H1 (cell line): ENCODE results near the gene PCDH20. TPM values are rescaled to one million over a fixed set of nuclear protein-coding genes. Genes with fewer than 3 reads are reported as not detected.

Experiments used
- CTCF ChIA-PET: fragments of 300-600 bp; sonication (Branson Sonifier 250); formaldehyde crosslinking; loops from one replicate; lab custom pipeline; 2021; ENCODE audit not compliant: partially characterized antibody; lab: Charles Lee
- POLR2A ChIA-PET: fragments of 300-600 bp; sonication (Branson Sonifier 250); formaldehyde crosslinking; loops from one replicate; lab custom pipeline; 2021; ENCODE audit warnings: inconsistent platforms; ENCODE audit not compliant: partially characterized antibody; lab: Charles Lee
- DNase-seq, 2 experiments: peaks; one replicate each; pipeline versions ENCODE4 v3.0.0 to v3.0.0-alpha.2; 2010 to 2022; ENCODE audit warnings: low spot score in 2 of 2, low read depth in 1 of 2, mixed read lengths in 1 of 2
- FAIRE-seq: peaks from 2 replicates; lab custom pipeline; 2011; peaks lifted over from hg19 to GRCh38; lab: Jason Lieb, UNC
- H2AFZ ChIP-seq: 2 replicates; pipeline ENCODE4 v1.8.1; 2012; ENCODE audit warnings: low read length, inconsistent platforms
- H2AK5ac ChIP-seq: 2 replicates; pipeline ENCODE4 v1.6.1; 2013; ENCODE audit warnings: low read depth, low read length
- H2BK120ac ChIP-seq: replicated peaks from 2 replicates; pipeline ENCODE3; 2013; ENCODE audit warnings: low read depth, low read length, inconsistent platforms
- H2BK12ac ChIP-seq: 2 replicates; pipeline ENCODE4 v1.6.1; 2013; ENCODE audit warnings: low read depth, low read length
- H2BK15ac ChIP-seq: 2 replicates; pipeline ENCODE4 v1.6.1; 2013; ENCODE audit warnings: low read length
- H2BK20ac ChIP-seq: 2 replicates; pipeline ENCODE4 v1.6.1; 2013; ENCODE audit warnings: low read length
- H2BK5ac ChIP-seq: 2 replicates; pipeline ENCODE4 v1.6.1; 2013; ENCODE audit warnings: low read depth, low read length
- H3K14ac ChIP-seq: 2 replicates; pipeline ENCODE4 v1.6.1; 2013; ENCODE audit warnings: inconsistent platforms; ENCODE audit not compliant: insufficient read length
- H3K18ac ChIP-seq: 2 replicates; pipeline ENCODE4 v1.6.1; 2013; ENCODE audit warnings: low read length; ENCODE audit errors: extremely low read depth
- H3K23ac ChIP-seq: 2 replicates; pipeline ENCODE4 v1.6.1; 2013; ENCODE audit warnings: inconsistent platforms; ENCODE audit not compliant: insufficient read length
- H3K23me2 ChIP-seq: 2 replicates; pipeline ENCODE4 v1.6.1; 2013; ENCODE audit warnings: low read depth, low read length
- H3K27ac ChIP-seq: 2 replicates; pipeline ENCODE4 v1.6.1; 2011; ENCODE audit warnings: low read depth, low read length, inconsistent platforms
- H3K27me3 ChIP-seq, 4 experiments: replicated peaks in 1 of 4; 1 replicate in 1 of 4; 2 replicates in 3 of 4; pipeline versions ENCODE4 v1.6.1 to v1.8.1; 2011 to 2013; ENCODE audit warnings: low read length in 3 of 4, mild to moderate bottlenecking in 3 of 4, inconsistent platforms in 2 of 4, mixed read lengths in 2 of 4, moderate library complexity in 1 of 4; ENCODE audit not compliant: control insufficient read depth in 3 of 4, insufficient read depth in 3 of 4; ENCODE audit errors: extremely low read depth in 1 of 4
- H3K36me3 ChIP-seq, 4 experiments: 2 replicates each; pipeline versions ENCODE4 v1.6.1 to v1.8.1; 2011 to 2013; ENCODE audit warnings: mild to moderate bottlenecking in 4 of 4, low read length in 3 of 4, moderate library complexity in 2 of 4, control low read depth in 1 of 4, inconsistent platforms in 1 of 4; ENCODE audit not compliant: insufficient read depth in 4 of 4, control insufficient read depth in 2 of 4
- H3K4ac ChIP-seq: replicated peaks from 2 replicates; pipeline ENCODE3; 2013; ENCODE audit warnings: low read length, low read depth, mixed read lengths, inconsistent platforms; ENCODE audit not compliant: insufficient read length
- H3K4me1 ChIP-seq, 4 experiments: replicated peaks in 1 of 4; 1 replicate in 1 of 4; 2 replicates in 3 of 4; pipeline versions ENCODE4 v1.6.1 to v1.8.1; 2011 to 2013; ENCODE audit warnings: low read length in 3 of 4, inconsistent platforms in 2 of 4, mixed read lengths in 1 of 4; ENCODE audit not compliant: insufficient read depth in 4 of 4, control insufficient read depth in 3 of 4
- H3K4me2 ChIP-seq, 2 experiments: 2 replicates each; pipeline versions ENCODE4 v1.6.1 to v1.8.1; 2011 to 2013; ENCODE audit warnings: low read depth in 2 of 2, low read length in 2 of 2, control low read depth in 1 of 2, inconsistent platforms in 1 of 2, mild to moderate bottlenecking in 1 of 2; ENCODE audit not compliant: insufficient read depth in 1 of 2
- H3K4me3 ChIP-seq, 4 experiments: fragments of 200-600, 300-600 bp in 1 of 4; sonication (generic), shearing (Covaris generic), sonication (Bioruptor Twin) in 1 of 4; 2 replicates each; pipeline versions ENCODE4 v1.5.1 to v1.8.1; 2011 to 2016; ENCODE audit warnings: low read length in 4 of 4, low read depth in 3 of 4, control low read depth in 2 of 4, inconsistent platforms in 2 of 4, mild to moderate bottlenecking in 2 of 4, mixed read lengths in 1 of 4, moderate library complexity in 1 of 4; ENCODE audit not compliant: insufficient read depth in 2 of 4; ENCODE audit errors: extremely low read depth in 1 of 4
- H3K56ac ChIP-seq: replicated peaks from 2 replicates; pipeline ENCODE3; 2013; ENCODE audit warnings: low read depth, mild to moderate bottlenecking, mixed read lengths, low read length, inconsistent platforms; ENCODE audit not compliant: insufficient read length
- H3K79me1 ChIP-seq: 2 replicates; pipeline ENCODE4 v1.6.1; 2013; ENCODE audit warnings: low read depth, low read length, control low read depth
- H3K79me2 ChIP-seq, 2 experiments: 2 replicates each; pipeline versions ENCODE4 v1.6.1 to v1.8.1; 2012 to 2013; ENCODE audit warnings: low read length in 2 of 2, mild to moderate bottlenecking in 2 of 2, inconsistent platforms in 1 of 2; ENCODE audit not compliant: insufficient read depth in 2 of 2, control insufficient read depth in 1 of 2
- H3K9ac ChIP-seq, 4 experiments: replicated peaks in 1 of 4; 1 replicate in 1 of 4; 2 replicates in 3 of 4; pipeline versions ENCODE4 v1.6.1 to v1.8.1; 2011 to 2013; ENCODE audit warnings: low read depth in 3 of 4, low read length in 3 of 4, control low read depth in 2 of 4, mild to moderate bottlenecking in 2 of 4, moderate library complexity in 2 of 4, inconsistent platforms in 1 of 4; ENCODE audit errors: extremely low read depth in 1 of 4
- H3K9me3 ChIP-seq, 2 experiments: 2 replicates each; pipeline versions ENCODE4 v1.6.1 to v1.8.1; 2012 to 2013; ENCODE audit warnings: mild to moderate bottlenecking in 2 of 2, moderate library complexity in 2 of 2, control low read depth in 1 of 2, inconsistent platforms in 1 of 2, low read depth in 1 of 2, low read length in 1 of 2, mixed read lengths in 1 of 2; ENCODE audit not compliant: insufficient read depth in 2 of 2
- H4K20me1 ChIP-seq, 2 experiments: replicated peaks in 1 of 2; 2 replicates each; pipeline versions ENCODE3 to v1.8.1; 2011 to 2013; ENCODE audit warnings: inconsistent platforms in 2 of 2, low read length in 2 of 2, mild to moderate bottlenecking in 1 of 2; ENCODE audit not compliant: insufficient read depth in 2 of 2, control insufficient read depth in 1 of 2
- H4K5ac ChIP-seq: 2 replicates; pipeline ENCODE4 v1.6.1; 2013; ENCODE audit warnings: low read length, low read depth, mixed read lengths, inconsistent platforms; ENCODE audit not compliant: insufficient read length
- H4K8ac ChIP-seq: 2 replicates; pipeline ENCODE4 v1.8.0; 2013; ENCODE audit warnings: mild to moderate bottlenecking, moderate library complexity, low read length, inconsistent platforms; ENCODE audit not compliant: insufficient read depth; ENCODE audit errors: extremely low read depth
- H4K91ac ChIP-seq: replicated peaks from 2 replicates; pipeline ENCODE3; 2013; ENCODE audit warnings: low read length, mixed read lengths, inconsistent platforms; ENCODE audit not compliant: insufficient read length
- BRCA1 ChIP-seq: IDR thresholded peaks from 2 replicates; pipeline ENCODE4 v1.6.1; 2012; ENCODE audit warnings: low read depth, low read length, improper control_type of control experiment
- CBX8 ChIP-seq: fragments of 300-800, 300-1000 bp; sonication (generic); IDR thresholded peaks from 2 replicates; pipeline ENCODE4 v1.7.1; 2016; ENCODE audit warnings: low read depth, low read length, borderline replicate concordance
- CHD2 ChIP-seq: IDR thresholded peaks from 2 replicates; pipeline ENCODE4 v1.6.1; 2012; ENCODE audit warnings: low read length, improper control_type of control experiment
- E2F6 ChIP-seq: IDR thresholded peaks from 2 replicates; pipeline ENCODE4 v1.6.1; 2012; ENCODE audit warnings: inconsistent platforms
- HDAC2 ChIP-seq, 2 experiments: fragments of 300-600 bp in 1 of 2; sonication (generic) in 1 of 2; IDR thresholded peaks; 2 replicates each; pipeline ENCODE4 v1.6.1; 2011 to 2012; ENCODE audit warnings: low read depth in 2 of 2, low read length in 2 of 2, mild to moderate bottlenecking in 2 of 2, moderate library complexity in 2 of 2, borderline replicate concordance in 1 of 2, inconsistent platforms in 1 of 2
- NANOG ChIP-seq: IDR thresholded peaks from 2 replicates; pipeline ENCODE4 v1.6.1; 2011; ENCODE audit warnings: low read length, low read depth, mild to moderate bottlenecking, inconsistent platforms; ENCODE audit not compliant: insufficient read depth, poor library complexity, severe bottlenecking
- RFX5 ChIP-seq: IDR thresholded peaks from 2 replicates; pipeline ENCODE4 v1.6.1; 2011; ENCODE audit warnings: low read depth, low read length, improper control_type of control experiment, borderline replicate concordance
- SAP30 ChIP-seq: fragments of 300-600 bp; sonication (generic); IDR thresholded peaks from 2 replicates; pipeline ENCODE4 v1.7.1; 2012; ENCODE audit warnings: low read length, moderate library complexity, mild to moderate bottlenecking, inconsistent platforms; ENCODE audit not compliant: insufficient read depth, insufficient replicate concordance
- SIRT6 ChIP-seq: IDR thresholded peaks from one replicate; pipeline ENCODE4 v1.7.1; 2012; ENCODE audit warnings: low read length, inconsistent platforms
- SIX5 ChIP-seq: IDR thresholded peaks from 2 replicates; pipeline ENCODE4 v1.6.1; 2011; ENCODE audit warnings: mild to moderate bottlenecking, low read depth, low read length
- SP1 ChIP-seq: IDR thresholded peaks from 2 replicates; pipeline ENCODE4 v1.6.1; 2011; ENCODE audit warnings: low read depth, low read length
- TAF7 ChIP-seq: optimal IDR thresholded peaks from 2 replicates; pipeline ENCODE3; 2011; ENCODE audit warnings: low read depth, mild to moderate bottlenecking, inconsistent platforms, low read length, moderate library complexity, borderline replicate concordance
- TBP ChIP-seq: IDR thresholded peaks from 2 replicates; pipeline ENCODE4 v1.6.1; 2011; ENCODE audit warnings: low read depth, low read length, improper control_type of control experiment
- YY1 ChIP-seq: IDR thresholded peaks from 2 replicates; pipeline ENCODE4 v1.6.1; 2011; ENCODE audit warnings: low read depth, mild to moderate bottlenecking, low read length
- WGBS, 2 experiments: shearing (Covaris generic) in 1 of 2; methylation state at CpG; one replicate each; pipeline versions ENCODE4 v1.1.6 to v1.1.7; 2013 to 2015; ENCODE audit warnings: low lambda C conversion rate in 2 of 2, mixed read lengths in 2 of 2, inconsistent platforms in 1 of 2, low coverage in 1 of 2, missing lambda C conversion rate in 1 of 2; ENCODE audit not compliant: insufficient replicate concordance in 2 of 2, insufficient coverage in 1 of 2, insufficient read length in 1 of 2; ENCODE audit errors: extremely low coverage in 1 of 2, missing lambda C conversion rate in 1 of 2; 5-methylcytosine and 5-hydroxymethylcytosine counted together
- polyA plus RNA-seq, 7 experiments: library from polyadenylated mRNA; depleted of rRNA in 3 of 7; stranded (reverse) in 5 of 7; unstranded in 2 of 7; fragments of >200 nt in 5 of 7; fragments of 200-250 nt in 2 of 7; gene quantifications; 1 replicate in 5 of 7; 2 replicates in 1 of 7; 4 replicates in 1 of 7; pipeline versions ENCODE4 v1.2.1 to v1.2.3, GENCODE V29; 2011 to 2013; ENCODE audit warnings: missing spikeins in 2 of 7, mixed read lengths in 2 of 7
- total RNA-seq: library from RNA; stranded (reverse); fragmentation: NEBNext Ultra II Directional; extraction: Animal tissue kit (Norgen Biotek cat#: 25700); gene quantifications from 2 replicates; pipeline ENCODE4 v1.2.1, GENCODE V29; 2021

Gene PCDH20
- total and polyA plus RNA-seq, 2 of the 8 experiments (the other 6 are each of a cell fraction or from before 2014, with no cell fraction given): 0.65 to 2.2 TPM

DNA sequence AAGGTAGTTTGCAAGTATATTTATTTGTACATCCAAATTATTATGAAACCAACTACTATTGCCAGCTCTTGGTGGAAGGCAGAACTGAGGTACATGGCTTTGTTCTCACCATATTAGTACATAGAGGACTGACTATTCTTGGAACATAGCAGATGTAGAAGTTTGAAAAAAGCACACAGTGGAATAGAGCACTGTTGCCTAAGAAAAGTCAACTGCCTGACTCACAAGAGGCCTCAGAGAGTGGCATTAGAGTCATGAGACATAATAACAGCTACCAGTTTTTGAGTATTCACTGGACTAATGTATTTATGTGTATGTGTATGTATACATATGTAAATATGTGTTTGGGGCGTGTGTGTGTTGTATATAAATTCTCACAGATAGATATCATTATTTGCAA, 8.3 kb upstream of the PCDH20 start:
- Histone ChIP-seq H3K4me1 (no peaks in the 10 kb centered on the region), H4K8ac (no peak overlapping the region), H3K4me2 (no peak overlapping the region), H3K18ac (no peak overlapping the region), H3K9ac (no peak overlapping the region), H3K23me2 (no peaks in the 10 kb centered on the region), H2BK20ac (no peak overlapping the region), H4K5ac (no peak overlapping the region), H3K56ac (no peak overlapping the region), H3K27ac (no peak overlapping the region), H3K9me3 (no peaks in the 10 kb centered on the region), H3K79me1 (no peaks in the 10 kb centered on the region), H4K20me1 (no peaks in the 10 kb centered on the region), H3K14ac (no peak overlapping the region), H3K4me3 (no peak overlapping the region), H3K27me3 (no peaks in the 10 kb centered on the region), H3K36me3 (no peaks in the 10 kb centered on the region), H2BK12ac (no peak overlapping the region), H2AK5ac (no peak overlapping the region), H2BK120ac (no peak overlapping the region), H3K79me2 (no peaks in the 10 kb centered on the region), H3K23ac (no peak overlapping the region), H2AFZ (no peak overlapping the region), H2BK5ac (no peak overlapping the region), H4K91ac (no peak overlapping the region), H3K4ac (no peak overlapping the region), H2BK15ac (no peak overlapping the region)
- FAIRE-seq (no peak), DNase-seq (no peak)
- POLR2A ChIA-PET: no interaction called here
- WGBS, 2 experiments: 88% methylated on average over 1 of the region's 1 CpG; no CpG with 5 or more reads in 1 of the 2 experiments
- CTCF ChIA-PET: interaction anchor here (2.4 kb wide), 1 partner anchor 12 kb away, joined by 10 read pairs; no protein-coding TSS in a partner anchor
- no peak for TF ChIP-seq HDAC2 (IDR thresholded peaks at IDR 0.05; ENCODE audit: borderline replicate concordance in 1 of 2, low read depth in 2 of 2, low read length in 2 of 2)
- TF ChIP-seq TAF7: no peak
- no peak for TF ChIP-seq NANOG
- TF ChIP-seq SIX5: no peak
- TF ChIP-seq SIRT6: no peak
- no peak for TF ChIP-seq E2F6
- no peak for TF ChIP-seq RFX5
- no peak for TF ChIP-seq SAP30
- TF ChIP-seq CBX8: no peak
- TF ChIP-seq TBP: no peak
- TF ChIP-seq YY1: no peak
- no peak for TF ChIP-seq BRCA1
- TF ChIP-seq SP1: no peak
- no peak for TF ChIP-seq CHD2
